Spleen (tissue), 7 donors: ENCODE measurements around the gene PHB1.

Experiments used
- POLR2AphosphoS5 ChIP-seq, 3 donors: sonication (generic); formaldehyde crosslinking; IDR thresholded peaks; one replicate each; pipeline ENCODE4 v1.5.1; 2017; ENCODE audit warnings: antibody characterized with exemption in 3 of 3
- TF ChIP-seq, protein P1 (sequence below), 11 experiments: fragments of 200-600 bp in 7 of 11; fragments of 450-650 bp in 4 of 11; sonication (generic) in 4 of 11; IDR thresholded peaks in 8 of 11; conservative IDR thresholded peaks in 3 of 11; 1 replicate in 7 of 11; 2 replicates in 4 of 11; pipeline versions ENCODE4 v1.4.0 to v1.8.0; 2016 to 2021; ENCODE audit warnings: antibody characterized with exemption in 11 of 11, inconsistent platforms in 4 of 11, mild to moderate bottlenecking in 1 of 11
- donor health status: DM: no; HTN: no; CAD: no; lungs with moderate emphysema.
- donor health status: DM: no; HTN: no; CAD: no.
- donor health status: DM: no; HTN: no; CAD: no.

DNA sequence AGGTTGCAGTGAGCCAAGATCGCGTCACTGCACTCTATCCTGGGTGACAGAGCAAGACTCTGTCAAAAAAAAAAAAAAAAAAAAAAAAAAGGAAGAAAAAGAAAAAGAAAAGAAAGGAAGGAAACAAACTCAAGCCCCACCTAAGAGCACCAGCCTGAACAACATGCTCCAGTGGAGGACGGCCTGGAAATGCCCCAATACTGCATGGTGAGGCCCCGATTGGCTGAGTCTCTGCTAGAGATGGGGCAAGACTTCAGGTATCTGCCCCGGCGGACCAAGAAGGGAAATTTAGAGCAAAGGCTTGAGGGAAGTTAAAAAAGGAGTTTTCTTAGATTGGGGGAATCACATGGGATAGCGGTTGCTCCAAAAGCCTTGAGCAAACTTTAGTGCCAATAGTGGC lies 42.3 kb downstream of the PHB1 start:
- TF ChIP-seq POLR2AphosphoS5 (IDR thresholded peaks at IDR 0.05) = no peak
- TF ChIP-seq, protein P1, sequence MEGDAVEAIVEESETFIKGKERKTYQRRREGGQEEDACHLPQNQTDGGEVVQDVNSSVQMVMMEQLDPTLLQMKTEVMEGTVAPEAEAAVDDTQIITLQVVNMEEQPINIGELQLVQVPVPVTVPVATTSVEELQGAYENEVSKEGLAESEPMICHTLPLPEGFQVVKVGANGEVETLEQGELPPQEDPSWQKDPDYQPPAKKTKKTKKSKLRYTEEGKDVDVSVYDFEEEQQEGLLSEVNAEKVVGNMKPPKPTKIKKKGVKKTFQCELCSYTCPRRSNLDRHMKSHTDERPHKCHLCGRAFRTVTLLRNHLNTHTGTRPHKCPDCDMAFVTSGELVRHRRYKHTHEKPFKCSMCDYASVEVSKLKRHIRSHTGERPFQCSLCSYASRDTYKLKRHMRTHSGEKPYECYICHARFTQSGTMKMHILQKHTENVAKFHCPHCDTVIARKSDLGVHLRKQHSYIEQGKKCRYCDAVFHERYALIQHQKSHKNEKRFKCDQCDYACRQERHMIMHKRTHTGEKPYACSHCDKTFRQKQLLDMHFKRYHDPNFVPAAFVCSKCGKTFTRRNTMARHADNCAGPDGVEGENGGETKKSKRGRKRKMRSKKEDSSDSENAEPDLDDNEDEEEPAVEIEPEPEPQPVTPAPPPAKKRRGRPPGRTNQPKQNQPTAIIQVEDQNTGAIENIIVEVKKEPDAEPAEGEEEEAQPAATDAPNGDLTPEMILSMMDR (IDR thresholded peaks at IDR 0.05 in 8 of 11, conservative IDR thresholded peaks at IDR 0.05 in 3 of 11) = no peak
